ENCODE results near the gene NCF4.

DNA sequence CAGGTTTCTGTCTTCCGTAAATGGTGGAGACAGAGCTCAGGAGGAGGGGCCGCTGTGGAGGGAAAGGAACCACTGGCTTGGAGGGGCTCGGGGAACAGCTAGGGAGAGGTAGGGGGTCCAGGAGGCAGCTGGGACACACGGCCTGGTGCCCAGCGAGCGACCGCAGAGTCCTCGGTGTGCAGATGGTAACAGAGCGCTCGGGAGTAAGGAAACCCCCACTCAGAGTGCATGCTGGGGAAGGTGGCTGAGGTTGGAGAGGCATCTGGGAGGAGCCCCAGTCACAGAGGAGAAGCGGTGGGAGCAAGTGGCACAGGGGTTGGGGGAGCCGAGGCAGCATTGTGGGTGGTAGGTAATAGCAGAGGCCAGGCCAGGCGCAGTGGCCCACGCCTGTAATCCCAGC is 10.8 kb upstream of the NCF4 start:
- no peak for TF ChIP-seq RARB (CRISPR knock-in tag; IDR thresholded peaks at IDR 0.05)
- no peak for TF ChIP-seq ZFP30 (CRISPR knock-in tag; IDR thresholded peaks at IDR 0.05)
- TF ChIP-seq, protein P1, sequence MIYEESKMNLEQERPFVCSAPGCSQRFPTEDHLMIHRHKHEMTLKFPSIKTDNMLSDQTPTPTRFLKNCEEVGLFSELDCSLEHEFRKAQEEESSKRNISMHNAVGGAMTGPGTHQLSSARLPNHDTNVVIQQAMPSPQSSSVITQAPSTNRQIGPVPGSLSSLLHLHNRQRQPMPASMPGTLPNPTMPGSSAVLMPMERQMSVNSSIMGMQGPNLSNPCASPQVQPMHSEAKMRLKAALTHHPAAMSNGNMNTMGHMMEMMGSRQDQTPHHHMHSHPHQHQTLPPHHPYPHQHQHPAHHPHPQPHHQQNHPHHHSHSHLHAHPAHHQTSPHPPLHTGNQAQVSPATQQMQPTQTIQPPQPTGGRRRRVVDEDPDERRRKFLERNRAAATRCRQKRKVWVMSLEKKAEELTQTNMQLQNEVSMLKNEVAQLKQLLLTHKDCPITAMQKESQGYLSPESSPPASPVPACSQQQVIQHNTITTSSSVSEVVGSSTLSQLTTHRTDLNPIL (CRISPR knock-in tag; IDR thresholded peaks at IDR 0.05; ENCODE audit: low read depth) = no peak
- TF ChIP-seq ZC3H10 (CRISPR knock-in tag; IDR thresholded peaks at IDR 0.05) = no peak
- TF ChIP-seq, protein P2, sequence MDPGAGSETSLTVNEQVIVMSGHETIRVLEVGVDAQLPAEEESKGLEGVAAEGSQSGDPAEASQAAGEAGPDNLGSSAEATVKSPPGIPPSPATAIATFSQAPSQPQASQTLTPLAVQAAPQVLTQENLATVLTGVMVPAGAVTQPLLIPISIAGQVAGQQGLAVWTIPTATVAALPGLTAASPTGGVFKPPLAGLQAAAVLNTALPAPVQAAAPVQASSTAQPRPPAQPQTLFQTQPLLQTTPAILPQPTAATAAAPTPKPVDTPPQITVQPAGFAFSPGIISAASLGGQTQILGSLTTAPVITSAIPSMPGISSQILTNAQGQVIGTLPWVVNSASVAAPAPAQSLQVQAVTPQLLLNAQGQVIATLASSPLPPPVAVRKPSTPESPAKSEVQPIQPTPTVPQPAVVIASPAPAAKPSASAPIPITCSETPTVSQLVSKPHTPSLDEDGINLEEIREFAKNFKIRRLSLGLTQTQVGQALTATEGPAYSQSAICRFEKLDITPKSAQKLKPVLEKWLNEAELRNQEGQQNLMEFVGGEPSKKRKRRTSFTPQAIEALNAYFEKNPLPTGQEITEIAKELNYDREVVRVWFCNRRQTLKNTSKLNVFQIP (CRISPR knock-in tag; IDR thresholded peaks at IDR 0.05; ENCODE audit: borderline replicate concordance, low read depth) = no peak
- TF ChIP-seq ZNF8 (CRISPR knock-in tag; IDR thresholded peaks at IDR 0.05) = no peak
- TF ChIP-seq, protein P3, sequence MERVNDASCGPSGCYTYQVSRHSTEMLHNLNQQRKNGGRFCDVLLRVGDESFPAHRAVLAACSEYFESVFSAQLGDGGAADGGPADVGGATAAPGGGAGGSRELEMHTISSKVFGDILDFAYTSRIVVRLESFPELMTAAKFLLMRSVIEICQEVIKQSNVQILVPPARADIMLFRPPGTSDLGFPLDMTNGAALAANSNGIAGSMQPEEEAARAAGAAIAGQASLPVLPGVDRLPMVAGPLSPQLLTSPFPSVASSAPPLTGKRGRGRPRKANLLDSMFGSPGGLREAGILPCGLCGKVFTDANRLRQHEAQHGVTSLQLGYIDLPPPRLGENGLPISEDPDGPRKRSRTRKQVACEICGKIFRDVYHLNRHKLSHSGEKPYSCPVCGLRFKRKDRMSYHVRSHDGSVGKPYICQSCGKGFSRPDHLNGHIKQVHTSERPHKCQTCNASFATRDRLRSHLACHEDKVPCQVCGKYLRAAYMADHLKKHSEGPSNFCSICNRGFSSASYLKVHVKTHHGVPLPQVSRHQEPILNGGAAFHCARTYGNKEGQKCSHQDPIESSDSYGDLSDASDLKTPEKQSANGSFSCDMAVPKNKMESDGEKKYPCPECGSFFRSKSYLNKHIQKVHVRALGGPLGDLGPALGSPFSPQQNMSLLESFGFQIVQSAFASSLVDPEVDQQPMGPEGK (CRISPR knock-in tag; IDR thresholded peaks at IDR 0.05; ENCODE audit: borderline replicate concordance) = no peak
- no peak for TF ChIP-seq OSR1 (CRISPR knock-in tag; IDR thresholded peaks at IDR 0.05)
- TF ChIP-seq ESRRG (CRISPR knock-in tag; IDR thresholded peaks at IDR 0.05) = no peak
- no peak for TF ChIP-seq ISL1 (CRISPR knock-in tag; IDR thresholded peaks at IDR 0.05)
- TF ChIP-seq ZNF565 (CRISPR knock-in tag; conservative IDR thresholded peaks at IDR 0.05; ENCODE audit: low read depth) = no peak
- no peak for TF ChIP-seq GLIS3 (CRISPR knock-in tag; IDR thresholded peaks at IDR 0.05)
- TF ChIP-seq, protein P4, sequence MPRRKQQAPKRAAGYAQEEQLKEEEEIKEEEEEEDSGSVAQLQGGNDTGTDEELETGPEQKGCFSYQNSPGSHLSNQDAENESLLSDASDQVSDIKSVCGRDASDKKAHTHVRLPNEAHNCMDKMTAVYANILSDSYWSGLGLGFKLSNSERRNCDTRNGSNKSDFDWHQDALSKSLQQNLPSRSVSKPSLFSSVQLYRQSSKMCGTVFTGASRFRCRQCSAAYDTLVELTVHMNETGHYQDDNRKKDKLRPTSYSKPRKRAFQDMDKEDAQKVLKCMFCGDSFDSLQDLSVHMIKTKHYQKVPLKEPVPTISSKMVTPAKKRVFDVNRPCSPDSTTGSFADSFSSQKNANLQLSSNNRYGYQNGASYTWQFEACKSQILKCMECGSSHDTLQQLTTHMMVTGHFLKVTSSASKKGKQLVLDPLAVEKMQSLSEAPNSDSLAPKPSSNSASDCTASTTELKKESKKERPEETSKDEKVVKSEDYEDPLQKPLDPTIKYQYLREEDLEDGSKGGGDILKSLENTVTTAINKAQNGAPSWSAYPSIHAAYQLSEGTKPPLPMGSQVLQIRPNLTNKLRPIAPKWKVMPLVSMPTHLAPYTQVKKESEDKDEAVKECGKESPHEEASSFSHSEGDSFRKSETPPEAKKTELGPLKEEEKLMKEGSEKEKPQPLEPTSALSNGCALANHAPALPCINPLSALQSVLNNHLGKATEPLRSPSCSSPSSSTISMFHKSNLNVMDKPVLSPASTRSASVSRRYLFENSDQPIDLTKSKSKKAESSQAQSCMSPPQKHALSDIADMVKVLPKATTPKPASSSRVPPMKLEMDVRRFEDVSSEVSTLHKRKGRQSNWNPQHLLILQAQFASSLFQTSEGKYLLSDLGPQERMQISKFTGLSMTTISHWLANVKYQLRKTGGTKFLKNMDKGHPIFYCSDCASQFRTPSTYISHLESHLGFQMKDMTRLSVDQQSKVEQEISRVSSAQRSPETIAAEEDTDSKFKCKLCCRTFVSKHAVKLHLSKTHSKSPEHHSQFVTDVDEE (CRISPR knock-in tag; IDR thresholded peaks at IDR 0.05) = no peak
